LNCaP clone FGC (cell line): ENCODE data around the gene INPP4B.
"Not testable (repeated sequence)": the region's sequence is repeated elsewhere in the genome, so short reads cannot be mapped to it uniquely, and the experiment has no call there.

Experiments
- DNase-seq: peaks from one replicate; pipeline ENCODE4 v3.0.0-alpha.2; 2011; ENCODE audit warnings: low read depth
- H3K4me3 ChIP-seq: 2 replicates; pipeline ENCODE4 v1.5.1; 2011; ENCODE audit warnings: mild to moderate bottlenecking, low read depth, low read length, control low read depth
- TF ChIP-seq, protein P1 (sequence below): IDR thresholded peaks from 2 replicates; pipeline ENCODE4 v1.5.1; 2012; ENCODE audit warnings: mild to moderate bottlenecking; ENCODE audit not compliant: control insufficient read depth, insufficient read depth; ENCODE audit errors: extremely low read depth

The INPP4B gene

DNA sequence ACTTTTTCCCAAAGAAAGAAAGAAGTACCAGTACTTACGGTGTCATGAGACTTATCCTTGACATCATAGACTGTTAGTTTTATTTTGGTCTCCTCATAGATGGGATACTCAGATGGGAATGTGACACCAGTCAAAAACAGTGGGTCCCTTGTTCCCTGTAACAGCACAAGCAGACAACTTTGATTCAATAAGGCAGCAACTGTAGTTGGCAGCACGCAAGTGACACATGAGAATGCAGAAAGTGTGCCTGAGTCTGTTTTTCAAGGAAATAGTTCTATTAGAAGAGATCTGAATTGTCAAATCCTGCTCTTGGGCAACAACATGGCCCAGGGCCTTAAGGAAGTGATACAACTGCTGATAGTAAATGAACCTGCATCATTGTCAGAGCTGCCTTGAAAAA, 443.2 kb downstream of the INPP4B start:
- H3K4me3 ChIP-seq, result no peak overlapping the region
- TF ChIP-seq, protein P1, sequence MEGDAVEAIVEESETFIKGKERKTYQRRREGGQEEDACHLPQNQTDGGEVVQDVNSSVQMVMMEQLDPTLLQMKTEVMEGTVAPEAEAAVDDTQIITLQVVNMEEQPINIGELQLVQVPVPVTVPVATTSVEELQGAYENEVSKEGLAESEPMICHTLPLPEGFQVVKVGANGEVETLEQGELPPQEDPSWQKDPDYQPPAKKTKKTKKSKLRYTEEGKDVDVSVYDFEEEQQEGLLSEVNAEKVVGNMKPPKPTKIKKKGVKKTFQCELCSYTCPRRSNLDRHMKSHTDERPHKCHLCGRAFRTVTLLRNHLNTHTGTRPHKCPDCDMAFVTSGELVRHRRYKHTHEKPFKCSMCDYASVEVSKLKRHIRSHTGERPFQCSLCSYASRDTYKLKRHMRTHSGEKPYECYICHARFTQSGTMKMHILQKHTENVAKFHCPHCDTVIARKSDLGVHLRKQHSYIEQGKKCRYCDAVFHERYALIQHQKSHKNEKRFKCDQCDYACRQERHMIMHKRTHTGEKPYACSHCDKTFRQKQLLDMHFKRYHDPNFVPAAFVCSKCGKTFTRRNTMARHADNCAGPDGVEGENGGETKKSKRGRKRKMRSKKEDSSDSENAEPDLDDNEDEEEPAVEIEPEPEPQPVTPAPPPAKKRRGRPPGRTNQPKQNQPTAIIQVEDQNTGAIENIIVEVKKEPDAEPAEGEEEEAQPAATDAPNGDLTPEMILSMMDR, result no peak
- DNase-seq, result no peak

DNA sequence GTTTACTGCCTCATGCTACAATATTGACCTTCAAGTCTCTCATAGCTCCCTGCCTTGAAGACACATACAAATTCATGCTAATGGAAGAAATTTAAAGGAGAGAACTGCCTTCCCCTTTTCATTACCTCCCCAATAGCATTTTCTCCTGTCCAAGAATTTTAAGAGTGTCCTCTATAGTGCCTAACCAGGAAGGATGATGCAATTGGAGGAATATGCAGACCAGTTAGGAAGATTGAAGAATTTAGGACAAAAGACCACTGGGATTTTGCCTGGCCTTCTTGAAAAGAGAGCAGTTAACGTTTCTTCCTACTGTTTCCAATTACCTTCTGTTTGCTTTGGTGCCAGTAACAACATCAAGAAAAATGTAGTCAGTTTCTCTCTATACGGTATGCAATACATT, 443.9 kb downstream of the INPP4B start:
- no peak for DNase-seq
- H3K4me3 ChIP-seq, result no peak overlapping the region

GRCh38 chr4:142397364-142397991, 448.6 kb downstream of the INPP4B start:
- not testable (repeated sequence) for DNase-seq, H3K4me3 ChIP-seq

More for the DNA sequence above, 443.9 kb downstream of the INPP4B start:
- TF ChIP-seq, protein P1, result no peak

DNA sequence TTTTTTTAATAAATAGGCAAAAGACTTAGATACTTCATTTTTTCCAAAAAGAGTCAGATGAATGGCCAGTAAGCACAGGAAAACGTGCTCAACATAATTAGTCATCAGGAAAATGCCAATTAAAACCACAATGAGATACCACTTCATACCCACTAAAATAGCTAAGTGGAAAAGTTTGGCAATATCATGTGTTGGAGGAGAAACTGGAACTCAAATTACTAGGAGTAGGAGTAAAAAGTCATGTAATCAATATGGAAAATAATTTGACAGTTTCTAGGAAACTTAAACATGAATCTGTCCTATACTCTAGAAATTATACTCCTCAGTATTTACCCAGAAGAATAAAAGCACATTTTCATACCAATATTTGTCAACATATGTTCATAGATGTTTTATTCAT, 449.8 kb downstream of the INPP4B start:
- no peak for DNase-seq
- TF ChIP-seq, protein P1, result no peak
- no peak overlapping the region for H3K4me3 ChIP-seq

GRCh38 chr4:142393127-142393526, 453.0 kb downstream of the INPP4B start:
- no peak overlapping the region for H3K4me3 ChIP-seq
- DNase-seq, result no peak
- TF ChIP-seq, protein P1, result no peak

DNA sequence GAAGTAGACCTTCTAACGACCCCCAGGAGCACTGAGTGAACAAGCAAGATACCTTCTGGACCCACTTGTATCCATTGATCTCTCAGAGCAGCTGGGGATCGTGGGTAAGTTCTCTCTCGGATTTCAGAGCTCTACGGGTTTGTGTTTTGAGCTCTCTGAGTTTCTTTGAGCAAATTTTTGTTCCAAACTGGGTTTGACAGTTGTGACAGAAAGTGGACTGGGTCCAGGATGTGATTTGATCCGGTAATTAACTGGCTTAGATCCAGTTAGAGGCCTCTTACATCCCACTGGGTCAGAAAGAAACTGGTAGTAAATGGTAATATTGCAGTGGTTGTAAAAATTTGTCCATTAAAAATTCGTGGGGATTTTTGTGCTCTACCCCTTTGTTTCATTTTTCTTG, 459.2 kb downstream of the INPP4B start:
- TF ChIP-seq, protein P1, result no peak
- DNase-seq, result no peak
- H3K4me3 ChIP-seq, result no peak overlapping the region

- H3K4me3 ChIP-seq, result no peak overlapping the region
- DNase-seq, result no peak
- TF ChIP-seq, protein P1, result no peak
Measured at GRCh38 chr4:142386449-142386848, 459.7 kb downstream of the INPP4B start.
